ENCODE data around the gene COL5A2. TPM values are rescaled to one million over a fixed set of nuclear protein-coding genes. Genes with fewer than 3 reads are reported as not detected.

Gene COL5A2
- under 1 TPM; 0.32 to 0.50 TPM for total RNA-seq

DNA sequence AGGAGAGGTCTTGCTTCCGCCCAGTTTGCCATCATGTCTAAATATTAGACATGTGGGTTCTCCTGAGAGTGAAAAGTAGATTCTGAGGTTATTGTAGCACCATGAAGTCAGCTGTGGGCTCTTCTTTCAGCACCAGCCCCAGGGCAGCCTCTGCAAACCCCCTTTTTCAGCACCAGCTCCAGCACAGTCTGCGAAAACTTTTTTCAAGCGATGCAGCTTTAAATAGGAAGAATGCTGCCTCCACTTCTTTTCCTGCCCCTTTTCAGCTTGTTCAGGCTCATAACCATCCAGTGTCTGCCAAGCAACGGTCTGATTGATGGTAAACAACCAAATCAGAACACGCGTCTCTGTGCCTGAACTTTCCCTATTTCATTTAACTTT is at the start of gene COL5A2:
Gene COL5A2 (minus strand): TSS at position 192 of the 381 bp plus-strand sequence. CDS start 157 bp downstream, at position 35.
- Mint-ChIP-seq H3K4me1 (peaks cover 14% of the 10 kb centered on the region), H3K4me3 (peak within 1 kb of the TSS; percentile 22), H3K27me3 (peaks cover 10% of the 10 kb centered on the region), H3K36me3 (ENCODE audit: low read depth) (no peaks in the 10 kb centered on the region), H3K9me3 (ENCODE audit: low read depth) (no peaks in the 10 kb centered on the region), H3K27ac (no peak within 1 kb of the TSS)
- ATAC-seq, result peak; percentile 26
- POLR2A ChIA-PET, result no interaction called here
- intact Hi-C loops (cut with DNase I, micrococcal nuclease), result no loop called here
- CTCF ChIA-PET, result interaction anchor here (0.8 kb wide), 1 partner anchor 43 kb away, joined by 4 read pairs; no protein-coding TSS in a partner anchor
- DNase-seq, result peak; percentile 8

- H3K4me3 Mint-ChIP-seq, result no peak overlapping the region
- intact Hi-C loops (cut with DNase I, micrococcal nuclease), result no loop called here
- H3K9me3 Mint-ChIP-seq (ENCODE audit: low read depth), result no peaks in the 10 kb centered on the region
- no peak for ATAC-seq
- H3K27me3 Mint-ChIP-seq, result no peaks in the 10 kb centered on the region
- H3K36me3 Mint-ChIP-seq (ENCODE audit: low read depth), result no peaks in the 10 kb centered on the region
- H3K4me1 Mint-ChIP-seq, result peaks cover 7% of the 10 kb centered on the region
- DNase-seq, result no peak
- H3K27ac Mint-ChIP-seq, result no peak overlapping the region
- ChIA-PET POLR2A (no interaction called here), CTCF (no interaction called here)
Observed at GRCh38 chr2:189226017-189226416, 46.5 kb upstream of the COL5A2 start.

DNA sequence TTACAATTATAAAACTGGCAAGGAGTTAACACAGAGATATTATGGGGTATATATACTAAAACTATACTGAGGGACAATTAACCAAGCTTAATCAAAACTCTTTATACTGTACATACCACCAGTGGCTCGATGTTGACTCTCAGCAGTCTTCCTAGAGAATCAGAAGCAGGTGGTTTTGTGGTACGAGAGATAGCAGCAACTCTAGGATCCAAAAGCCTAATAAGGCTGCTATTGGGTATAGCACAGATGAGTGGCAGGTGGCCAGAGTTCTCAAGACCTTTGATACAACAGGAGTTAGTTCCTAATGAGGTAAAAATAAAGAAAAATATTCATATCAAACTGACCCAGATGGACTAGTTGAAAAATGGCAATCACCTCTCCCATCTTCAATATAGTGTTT is 45.5 kb upstream of the COL5A2 start:
- intact Hi-C loops (cut with DNase I, micrococcal nuclease), result no loop called here
- no peaks in the 10 kb centered on the region for H3K36me3 Mint-ChIP-seq (ENCODE audit: low read depth)
- POLR2A ChIA-PET, result no interaction called here
- H3K4me3 Mint-ChIP-seq, result no peak overlapping the region
- CTCF ChIA-PET, result interaction anchor here (0.7 kb wide), 1 partner anchor 83 kb away, joined by 3 read pairs; no protein-coding TSS in a partner anchor
- no peaks in the 10 kb centered on the region for H3K27me3 Mint-ChIP-seq
- H3K9me3 Mint-ChIP-seq (ENCODE audit: low read depth), result no peaks in the 10 kb centered on the region
- no peak for DNase-seq
- no peak for ATAC-seq
- H3K4me1 Mint-ChIP-seq, result peaks cover 7% of the 10 kb centered on the region
- no peak overlapping the region for H3K27ac Mint-ChIP-seq

- intact Hi-C loops (cut with DNase I, micrococcal nuclease), result no loop called here
- H3K9me3 Mint-ChIP-seq (ENCODE audit: low read depth), result no peaks in the 10 kb centered on the region
Observed at GRCh38 chr2:189222468-189223105, 43.0 kb upstream of the COL5A2 start.

GRCh38 chr2:189221811-189222467 is 42.4 kb upstream of the COL5A2 start:
- Mint-ChIP-seq H3K4me1 (peaks cover 12% of the 10 kb centered on the region), H3K9me3 (ENCODE audit: low read depth) (no peaks in the 10 kb centered on the region), H3K27me3 (no peaks in the 10 kb centered on the region), H3K4me3 (no peak overlapping the region), H3K27ac (no peak overlapping the region), H3K36me3 (ENCODE audit: low read depth) (no peaks in the 10 kb centered on the region)
- ATAC-seq, result no peak
- no peak for DNase-seq
- intact Hi-C loops (cut with DNase I, micrococcal nuclease), result no loop called here
- CTCF ChIA-PET, result interaction anchor here (0.6 kb wide), 1 partner anchor 517 kb away, joined by 3 read pairs; no protein-coding TSS in a partner anchor
- POLR2A ChIA-PET, result no interaction called here

More at GRCh38 chr2:189222468-189223105, 43.0 kb upstream of the COL5A2 start:
- Mint-ChIP-seq H3K27ac (no peak overlapping the region), H3K27me3 (no peaks in the 10 kb centered on the region), H3K36me3 (ENCODE audit: low read depth) (no peaks in the 10 kb centered on the region), H3K4me1 (peaks cover 12% of the 10 kb centered on the region), H3K4me3 (no peak overlapping the region)
- DNase-seq (no peak), ATAC-seq (no peak)
- CTCF ChIA-PET, result interaction anchor here (0.6 to 1.0 kb wide), 2 partner anchors 44 to 518 kb away, joined by 3 to 4 read pairs; no protein-coding TSS in a partner anchor
- POLR2A ChIA-PET, result no interaction called here

DNA sequence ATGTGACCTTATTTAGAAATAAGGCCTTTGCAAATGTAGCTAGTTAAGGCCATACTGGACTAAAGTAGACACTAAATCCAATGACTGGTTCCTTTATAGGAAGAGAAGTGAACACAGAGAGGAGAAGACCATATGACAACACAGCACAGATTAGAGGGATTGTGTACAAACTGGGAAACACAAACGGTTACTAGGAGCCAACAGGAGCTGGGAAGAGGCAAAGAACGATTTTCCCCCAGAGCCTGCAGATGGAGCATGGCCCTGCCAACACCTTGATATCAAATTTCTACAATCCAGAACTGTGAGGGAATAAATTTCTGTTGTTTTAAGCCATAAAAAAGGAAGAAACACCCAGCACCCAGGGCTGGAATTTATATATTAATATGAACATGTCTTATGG is 38.7 kb upstream of the COL5A2 start:
- Mint-ChIP-seq H3K9me3 (ENCODE audit: low read depth) (no peaks in the 10 kb centered on the region), H3K36me3 (ENCODE audit: low read depth) (no peaks in the 10 kb centered on the region), H3K27me3 (no peaks in the 10 kb centered on the region), H3K4me3 (no peak overlapping the region), H3K27ac (no peak overlapping the region), H3K4me1 (peaks cover 5% of the 10 kb centered on the region)
- ChIA-PET POLR2A (no interaction called here), CTCF (interaction anchor here (0.7 kb wide), 1 partner anchor 183 kb away, joined by 3 read pairs; no protein-coding TSS in a partner anchor)
- no peak for ATAC-seq
- no peak for DNase-seq
- intact Hi-C loops (cut with DNase I, micrococcal nuclease), result no loop called here

- intact Hi-C loops (cut with DNase I, micrococcal nuclease), result no loop called here
- no peaks in the 10 kb centered on the region for H3K9me3 Mint-ChIP-seq (ENCODE audit: low read depth)
- no peak for ATAC-seq
Observed at GRCh38 chr2:189217541-189217940, 38.0 kb upstream of the COL5A2 start.

GRCh38 chr2:189217051-189217450 is 37.5 kb upstream of the COL5A2 start:
- Mint-ChIP-seq H3K36me3 (ENCODE audit: low read depth) (no peaks in the 10 kb centered on the region), H3K4me3 (no peak overlapping the region), H3K4me1 (peaks cover 5% of the 10 kb centered on the region), H3K27ac (no peak overlapping the region), H3K27me3 (no peaks in the 10 kb centered on the region), H3K9me3 (ENCODE audit: low read depth) (no peaks in the 10 kb centered on the region)
- DNase-seq (no peak), ATAC-seq (no peak)
- CTCF ChIA-PET, result interaction anchor here (0.6 kb wide), 1 partner anchor 346 kb away, joined by 3 read pairs; no protein-coding TSS in a partner anchor
- POLR2A ChIA-PET, result no interaction called here
- intact Hi-C loops (cut with DNase I, micrococcal nuclease), result no loop called here

More at GRCh38 chr2:189217541-189217940, 38.0 kb upstream of the COL5A2 start:
- H3K4me1 Mint-ChIP-seq, result peaks cover 5% of the 10 kb centered on the region
- DNase-seq, result no peak
- no peak overlapping the region for H3K27ac Mint-ChIP-seq
- H3K27me3 Mint-ChIP-seq, result no peaks in the 10 kb centered on the region
- no peaks in the 10 kb centered on the region for H3K36me3 Mint-ChIP-seq (ENCODE audit: low read depth)
- no peak overlapping the region for H3K4me3 Mint-ChIP-seq
- ChIA-PET CTCF (interaction anchor here (0.6 to 0.7 kb wide), 2 partner anchors 183 to 345 kb away, joined by 3 read pairs; no protein-coding TSS in a partner anchor), POLR2A (no interaction called here)

DNA sequence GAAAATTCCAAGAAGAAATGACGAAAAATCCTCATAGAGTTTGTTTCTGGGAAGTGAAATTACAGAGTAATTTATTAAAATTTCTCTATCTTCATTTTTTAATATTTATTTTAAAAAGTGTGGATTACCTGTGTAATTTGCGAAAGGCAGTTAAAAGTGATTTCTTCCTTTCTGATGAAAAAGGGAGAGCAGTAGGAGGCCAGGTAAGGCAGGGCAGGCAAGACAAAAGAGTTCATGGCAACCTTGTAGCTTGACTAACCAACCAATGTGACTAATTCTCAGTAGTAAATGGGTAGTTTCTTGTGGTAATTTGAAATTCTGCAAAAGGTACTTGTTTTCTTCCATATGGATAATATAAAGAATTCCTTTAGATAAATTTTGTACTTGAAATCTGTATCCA is 34.9 kb upstream of the COL5A2 start:
- H3K36me3 Mint-ChIP-seq (ENCODE audit: low read depth), result no peaks in the 10 kb centered on the region
- ATAC-seq, result no peak
- no peak overlapping the region for H3K4me3 Mint-ChIP-seq
- no peaks in the 10 kb centered on the region for H3K9me3 Mint-ChIP-seq (ENCODE audit: low read depth)
- H3K27ac Mint-ChIP-seq, result no peak overlapping the region
- intact Hi-C loops (cut with DNase I, micrococcal nuclease), result no loop called here
- POLR2A ChIA-PET, result no interaction called here
- H3K4me1 Mint-ChIP-seq, result peaks cover 15% of the 10 kb centered on the region
- H3K27me3 Mint-ChIP-seq, result no peaks in the 10 kb centered on the region
- CTCF ChIA-PET, result interaction anchor here (1.6 kb wide), 1 partner anchor 120 kb away, joined by 5 read pairs; no protein-coding TSS in a partner anchor
- no peak for DNase-seq

GRCh38 chr2:189213250-189213649 is 33.7 kb upstream of the COL5A2 start:
- no peak overlapping the region for H3K27ac Mint-ChIP-seq
- no peak for DNase-seq
- H3K9me3 Mint-ChIP-seq (ENCODE audit: low read depth), result no peaks in the 10 kb centered on the region
- no peak overlapping the region for H3K4me3 Mint-ChIP-seq
- H3K36me3 Mint-ChIP-seq (ENCODE audit: low read depth), result no peaks in the 10 kb centered on the region
- CTCF ChIA-PET, result interaction anchor here (1.0 kb wide), 1 partner anchor 128 kb away, joined by 3 read pairs; no protein-coding TSS in a partner anchor
- POLR2A ChIA-PET, result interaction anchor here (0.7 kb wide), 1 partner anchor 36 kb away, joined by 3 read pairs; no protein-coding TSS in a partner anchor
- no peak for ATAC-seq
- peaks cover 13% of the 10 kb centered on the region for H3K4me1 Mint-ChIP-seq
- intact Hi-C loops (cut with DNase I, micrococcal nuclease), result no loop called here
- no peaks in the 10 kb centered on the region for H3K27me3 Mint-ChIP-seq

- Mint-ChIP-seq H3K36me3 (ENCODE audit: low read depth) (no peaks in the 10 kb centered on the region), H3K9me3 (ENCODE audit: low read depth) (no peaks in the 10 kb centered on the region), H3K27me3 (no peaks in the 10 kb centered on the region), H3K4me1 (peaks cover 11% of the 10 kb centered on the region), H3K4me3 (no peak overlapping the region), H3K27ac (no peak overlapping the region)
- ChIA-PET POLR2A (no interaction called here), CTCF (interaction anchor here (1.0 kb wide), 1 partner anchor 116 kb away, joined by 4 read pairs; no protein-coding TSS in a partner anchor)
- DNase-seq, result peak; percentile 25
- intact Hi-C loops (cut with DNase I, micrococcal nuclease), result no loop called here
- ATAC-seq, result peak; percentile 44
Observed at GRCh38 chr2:189210250-189211087, 30.9 kb upstream of the COL5A2 start.

Data from activated CD4-positive, alpha-beta T cell treated with anti-CD3 and anti-CD28 coated beads for 36 hours (primary cell).